Caco-2 (cell line): ENCODE results near the gene OSBP. TPM values are rescaled to one million over a fixed set of nuclear protein-coding genes. Genes with fewer than 3 reads are reported as not detected.
"Not testable (repeated sequence)": the region's sequence is repeated elsewhere in the genome, so short reads cannot be mapped to it uniquely, and the experiment has no call there.

Source experiments
- BruUV-seq: library from RNA; stranded (reverse); fragments of 400-500 nt; replicated peaks from 2 replicates; lab custom pipeline; 2021; lab: Mats Ljungman, UMichigan
- CTCF ChIA-PET: fragments of 300-600 bp; sonication (Branson Sonifier 250); formaldehyde crosslinking; loops from one replicate; lab custom pipeline; 2022; ENCODE audit warnings: antibody characterized with exemption; lab: Charles Lee
- POLR2A ChIA-PET: fragments of 300-600 bp; sonication (Branson Sonifier 250); formaldehyde crosslinking; loops from one replicate; lab custom pipeline; 2022; ENCODE audit warnings: antibody characterized with exemption; lab: Charles Lee
- DNase-seq, 2 experiments: peaks; one replicate each; pipeline versions ENCODE4 v3.0.0 to v3.0.0-alpha.2; 2020 to 2022
- H3K27me3 ChIP-seq: replicated peaks from 2 replicates; pipeline ENCODE4 v1.6.0; 2011; ENCODE audit warnings: low read length; ENCODE audit not compliant: control insufficient read depth, insufficient read depth
- H3K36me3 ChIP-seq: 2 replicates; pipeline ENCODE4 v1.5.1; 2011; ENCODE audit warnings: low read length; ENCODE audit not compliant: control insufficient read depth, insufficient read depth
- H3K4me1 ChIP-seq: fragments of 250-450 bp; sonication (Bioruptor Pico); 2 replicates; pipeline ENCODE4 v1.5.1; 2020; ENCODE audit warnings: mild to moderate bottlenecking
- H3K4me3 ChIP-seq: 2 replicates; pipeline ENCODE4 v1.5.1; 2011; ENCODE audit warnings: low read depth, mild to moderate bottlenecking, control low read depth, low read length
- H3K9me3 ChIP-seq: fragments of 250-450 bp; sonication (Bioruptor Pico); 2 replicates; pipeline ENCODE4 v1.5.1; 2020; ENCODE audit warnings: mild to moderate bottlenecking, moderate library complexity
- H3K27ac Mint-ChIP-seq: one replicate; pipeline ENCODE4 v1.8.0; 2022; ENCODE audit warnings: mixed read lengths; ENCODE audit not compliant: unreplicated experiment
- H3K27me3 Mint-ChIP-seq: one replicate; pipeline ENCODE4 v1.8.0; 2022; ENCODE audit warnings: mixed read lengths; ENCODE audit not compliant: insufficient read depth, unreplicated experiment
- H3K36me3 Mint-ChIP-seq: one replicate; pipeline ENCODE4 v1.8.0; 2022; ENCODE audit warnings: mild to moderate bottlenecking, mixed read lengths; ENCODE audit not compliant: insufficient read depth, unreplicated experiment
- H3K4me1 Mint-ChIP-seq: one replicate; pipeline ENCODE4 v1.8.0; 2022; ENCODE audit warnings: low read depth, mixed read lengths; ENCODE audit not compliant: unreplicated experiment
- H3K4me3 Mint-ChIP-seq: one replicate; pipeline ENCODE4 v1.8.0; 2022; ENCODE audit warnings: mild to moderate bottlenecking, moderate library complexity, mixed read lengths; ENCODE audit not compliant: unreplicated experiment
- H3K9me3 Mint-ChIP-seq: one replicate; pipeline ENCODE4 v1.8.0; 2022; ENCODE audit warnings: mixed read lengths; ENCODE audit not compliant: unreplicated experiment
- CTCF ChIP-seq, 2 experiments: fragments of 200-600 bp in 1 of 2; IDR thresholded peaks; 1 replicate in 1 of 2; 2 replicates in 1 of 2; pipeline versions ENCODE4 v1.5.1 to v1.8.0; 2011 to 2022; ENCODE audit warnings: antibody characterized with exemption in 1 of 2, control low read depth in 1 of 2, inconsistent platforms in 1 of 2, low read depth in 1 of 2, low read length in 1 of 2, mild to moderate bottlenecking in 1 of 2, moderate library complexity in 1 of 2; ENCODE audit not compliant: insufficient read depth in 1 of 2, severe bottlenecking in 1 of 2, unreplicated experiment in 1 of 2
- intact Hi-C: fragments of 100-400 bp; cut with micrococcal nuclease; formaldehyde crosslinking; loops from one replicate; pipeline ENCODE4 v1.10.0; 2022; ENCODE audit not compliant: unreplicated experiment
- total RNA-seq: library from RNA; stranded (reverse); gene quantifications from 2 replicates; pipeline ENCODE4 v1.2.3, GENCODE V29; 2022

Gene OSBP
- total RNA-seq, 1 experiment from 2014 or later = 67.5 TPM

GRCh38 chr11:59630493-59630892, 14.9 kb upstream of the OSBP start:
- H3K9me3 ChIP-seq = no peaks in the 10 kb centered on the region
- H3K9me3 Mint-ChIP-seq = no peaks in the 10 kb centered on the region
- no peaks in the 10 kb centered on the region for H3K27me3 ChIP-seq
- no peaks in the 10 kb centered on the region for H3K4me1 ChIP-seq
- H3K36me3 ChIP-seq = no peaks in the 10 kb centered on the region
- H3K27me3 Mint-ChIP-seq = no peaks in the 10 kb centered on the region
- H3K27ac Mint-ChIP-seq = no peak overlapping the region
- no peak overlapping the region for H3K4me3 ChIP-seq
- no peak overlapping the region for H3K4me3 Mint-ChIP-seq
- CTCF ChIA-PET = no interaction called here
- DNase-seq = no peak
- H3K4me1 Mint-ChIP-seq = no peaks in the 10 kb centered on the region
- BruUV-seq = no TSS peak
- intact Hi-C loops = no loop called here
- peaks cover 6% of the 10 kb centered on the region for H3K36me3 Mint-ChIP-seq
- POLR2A ChIA-PET = no interaction called here
- no peak for TF ChIP-seq CTCF (IDR thresholded peaks at IDR 0.05; ENCODE audit: insufficient read depth in 1 of 2, low read depth in 1 of 2, low read length in 1 of 2, severe bottlenecking in 1 of 2, unreplicated experiment in 1 of 2)

- H3K4me1 ChIP-seq = no peaks in the 10 kb centered on the region
- intact Hi-C loops = no loop called here
- no peaks in the 10 kb centered on the region for H3K27me3 ChIP-seq
- ChIA-PET CTCF (no interaction called here), POLR2A (no interaction called here)
- Mint-ChIP-seq H3K9me3 (no peaks in the 10 kb centered on the region), H3K27ac (no peak overlapping the region), H3K27me3 (no peaks in the 10 kb centered on the region), H3K4me1 (no peaks in the 10 kb centered on the region), H3K4me3 (no peak overlapping the region), H3K36me3 (peaks cover under 1% of the 10 kb centered on the region)
- no peak overlapping the region for H3K4me3 ChIP-seq
- no TSS peak for BruUV-seq
- no peak for DNase-seq
- no peaks in the 10 kb centered on the region for H3K9me3 ChIP-seq
- TF ChIP-seq CTCF (IDR thresholded peaks at IDR 0.05; ENCODE audit: insufficient read depth in 1 of 2, low read depth in 1 of 2, low read length in 1 of 2, severe bottlenecking in 1 of 2, unreplicated experiment in 1 of 2) = no peak
- H3K36me3 ChIP-seq = no peaks in the 10 kb centered on the region
These were observed 14.4 kb upstream of the OSBP start for GRCh38 chr11:59629996-59630395.

GRCh38 chr11:59626969-59627368, 11.4 kb upstream of the OSBP start:
- H3K4me1 Mint-ChIP-seq, H3K36me3 Mint-ChIP-seq, CTCF ChIA-PET, H3K9me3 Mint-ChIP-seq, BruUV-seq, H3K27me3 Mint-ChIP-seq, H3K27ac Mint-ChIP-seq, H3K36me3 ChIP-seq, H3K4me3 ChIP-seq, H3K4me1 ChIP-seq, H3K9me3 ChIP-seq, H3K4me3 Mint-ChIP-seq, POLR2A ChIA-PET, intact Hi-C loops, H3K27me3 ChIP-seq: not testable (repeated sequence)
- TF ChIP-seq CTCF (IDR thresholded peaks at IDR 0.05; ENCODE audit: insufficient read depth in 1 of 2, low read depth in 1 of 2, low read length in 1 of 2, severe bottlenecking in 1 of 2, unreplicated experiment in 1 of 2) = peak in 1 of 2 experiments; percentile 29
- peak in 1 of 2 experiments; percentile 8 for DNase-seq
